Right lobe of liver (tissue), 4 donors: ENCODE measurements around the gene GOLGA8B.
"Not testable (repeated sequence)": the region's sequence is repeated elsewhere in the genome, so short reads cannot be mapped to it uniquely, and the experiment has no call there.

Experiments used
- POLR2A ChIP-seq: fragments of 450-650 bp; IDR thresholded peaks from one replicate; pipeline ENCODE4 v1.6.1; 2017; ENCODE audit warnings: antibody characterized with exemption, mild to moderate bottlenecking
- TF ChIP-seq, protein P1 (sequence below), 4 donors: fragments of 200-600 bp in 3 of 4; fragments of 450-650 bp in 1 of 4; IDR thresholded peaks; one replicate each; pipeline versions ENCODE4 v1.5.1 to v1.8.0; 2016 to 2022; ENCODE audit warnings: antibody characterized with exemption in 4 of 4, mild to moderate bottlenecking in 2 of 4
- donor health status: DM: no; HTN: no; CAD: no.
- donor health status: DM: no; HTN: no; CAD: no.
- donor health status: DM: no; HTN: yes; CAD: no.

DNA sequence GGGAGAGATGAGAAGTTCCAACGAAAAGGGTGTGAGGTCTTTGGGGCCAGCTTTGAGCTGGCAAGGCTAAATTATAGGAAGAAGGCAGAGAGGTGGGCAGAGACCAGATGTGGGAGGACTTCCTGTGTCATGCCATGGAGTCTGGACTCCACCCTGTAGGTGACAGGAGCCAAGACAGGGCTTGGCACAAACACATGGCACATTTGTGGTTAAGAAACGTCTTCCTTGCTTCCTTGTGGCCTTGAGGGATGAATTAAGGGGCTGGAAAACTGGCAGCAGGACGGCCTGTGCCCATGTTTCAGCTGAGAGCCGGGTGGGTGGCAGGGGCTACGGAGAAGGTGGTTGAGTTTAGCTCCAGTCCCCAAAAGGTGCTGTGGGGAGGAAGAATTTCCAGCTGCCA lies 18.7 kb downstream of the GOLGA8B start:
- not testable (repeated sequence) for TF ChIP-seq POLR2A
- TF ChIP-seq, protein P1, sequence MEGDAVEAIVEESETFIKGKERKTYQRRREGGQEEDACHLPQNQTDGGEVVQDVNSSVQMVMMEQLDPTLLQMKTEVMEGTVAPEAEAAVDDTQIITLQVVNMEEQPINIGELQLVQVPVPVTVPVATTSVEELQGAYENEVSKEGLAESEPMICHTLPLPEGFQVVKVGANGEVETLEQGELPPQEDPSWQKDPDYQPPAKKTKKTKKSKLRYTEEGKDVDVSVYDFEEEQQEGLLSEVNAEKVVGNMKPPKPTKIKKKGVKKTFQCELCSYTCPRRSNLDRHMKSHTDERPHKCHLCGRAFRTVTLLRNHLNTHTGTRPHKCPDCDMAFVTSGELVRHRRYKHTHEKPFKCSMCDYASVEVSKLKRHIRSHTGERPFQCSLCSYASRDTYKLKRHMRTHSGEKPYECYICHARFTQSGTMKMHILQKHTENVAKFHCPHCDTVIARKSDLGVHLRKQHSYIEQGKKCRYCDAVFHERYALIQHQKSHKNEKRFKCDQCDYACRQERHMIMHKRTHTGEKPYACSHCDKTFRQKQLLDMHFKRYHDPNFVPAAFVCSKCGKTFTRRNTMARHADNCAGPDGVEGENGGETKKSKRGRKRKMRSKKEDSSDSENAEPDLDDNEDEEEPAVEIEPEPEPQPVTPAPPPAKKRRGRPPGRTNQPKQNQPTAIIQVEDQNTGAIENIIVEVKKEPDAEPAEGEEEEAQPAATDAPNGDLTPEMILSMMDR (IDR thresholded peaks at IDR 0.05), result not testable (repeated sequence)
